CD4-positive, alpha-beta T cell treated with Interleukin-15 for 4 hours (primary cell): ENCODE results near the gene EML4.
"Not testable (repeated sequence)": the region's sequence is repeated elsewhere in the genome, so short reads cannot be mapped to it uniquely, and the experiment has no call there.

Source experiments
- DNase-seq: peaks from one replicate; pipeline ENCODE4 v3.0.0-alpha.2; 2020; ENCODE audit warnings: low spot score

The EML4 gene

GRCh38 chr2:42171396-42171980 lies 2.3 kb downstream of the EML4 start:
- DNase-seq, result peak; percentile 24

DNA sequence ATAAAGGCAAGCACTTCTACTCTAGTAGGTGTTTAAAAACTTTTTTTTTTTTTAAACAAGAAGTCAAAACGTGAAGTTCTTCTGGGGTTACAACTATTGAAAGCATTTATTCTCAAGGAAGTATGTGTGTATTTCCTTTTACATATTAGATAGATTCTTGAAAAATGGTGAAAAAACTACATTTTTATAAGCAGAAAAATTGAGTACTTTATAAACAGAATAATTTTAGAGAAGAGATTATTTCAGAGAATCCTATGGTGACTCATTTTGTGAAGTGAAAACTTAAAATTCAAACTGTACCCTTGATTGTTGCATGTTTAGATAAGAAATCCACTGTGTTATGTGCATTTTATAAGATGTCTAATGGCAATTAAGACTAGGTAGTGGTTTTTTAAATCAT lies 2.9 kb downstream of the EML4 start:
- DNase-seq, result peak; percentile 25

DNA sequence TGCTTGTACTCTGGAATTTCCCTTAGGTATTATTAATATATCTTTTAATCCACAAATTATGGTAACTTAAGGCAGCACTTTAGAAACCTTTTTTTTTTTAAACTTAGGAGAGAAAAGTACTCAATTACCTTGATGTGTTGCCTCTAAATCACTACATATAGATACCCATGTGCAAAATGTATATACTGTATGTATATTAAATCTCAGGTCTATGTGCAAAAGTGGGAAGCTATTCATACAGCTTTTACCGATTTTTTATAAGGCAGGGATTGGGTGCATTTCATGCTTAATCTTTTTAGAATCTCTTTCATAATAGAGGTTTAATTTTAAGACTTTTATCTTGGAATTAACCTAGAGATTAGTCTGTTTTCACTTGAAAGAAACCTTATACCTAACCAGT lies 3.4 kb downstream of the EML4 start:
- no peak for DNase-seq

GRCh38 chr2:42173467-42173866 lies 4.3 kb downstream of the EML4 start:
- not testable (repeated sequence) for DNase-seq

GRCh38 chr2:42176992-42177738 lies 8.0 kb downstream of the EML4 start:
- no peak for DNase-seq

GRCh38 chr2:42178335-42178734 lies 9.2 kb downstream of the EML4 start:
- DNase-seq, result no peak

DNA sequence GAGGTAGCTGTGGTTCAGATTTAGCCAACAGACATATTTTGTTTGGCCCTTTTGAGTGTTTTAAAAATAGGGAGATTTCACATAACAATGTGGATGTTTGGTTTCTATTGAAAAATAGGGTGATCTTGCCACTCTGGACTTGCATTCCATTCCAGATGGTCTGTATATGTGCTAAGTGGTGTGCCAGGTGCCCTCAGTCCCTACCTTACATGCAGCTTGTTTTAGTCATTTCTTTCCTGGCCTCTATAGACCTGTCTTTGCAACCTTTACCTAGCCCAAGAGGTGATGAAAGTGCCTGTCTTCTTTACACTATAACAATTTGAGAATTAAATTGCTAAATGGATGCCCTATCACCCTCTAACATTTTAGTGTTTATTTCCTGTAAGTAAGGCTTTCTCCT lies 11.1 kb downstream of the EML4 start:
- no peak for DNase-seq

- no peak for DNase-seq
Measured at GRCh38 chr2:42182654-42183308, 13.6 kb downstream of the EML4 start.

DNA sequence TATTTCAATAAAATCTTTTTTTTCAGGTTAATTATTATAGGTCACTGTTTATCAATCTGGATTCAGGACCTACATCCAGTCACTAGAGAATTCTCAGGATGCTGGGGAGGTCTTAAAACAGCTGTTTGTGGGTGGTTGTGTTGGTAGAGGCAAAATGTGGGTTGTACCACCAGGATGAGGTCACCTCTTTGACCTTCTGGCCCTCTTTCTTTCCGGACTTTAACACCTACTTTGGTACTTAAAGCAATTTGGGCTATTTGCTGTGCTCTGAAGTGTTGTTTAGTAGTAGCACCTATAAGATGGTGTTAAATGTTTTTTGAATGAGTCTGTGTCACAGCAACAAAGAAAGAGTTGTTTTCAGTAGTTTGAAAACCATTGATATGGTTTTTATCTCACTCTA lies 14.6 kb downstream of the EML4 start:
- DNase-seq, result no peak

DNA sequence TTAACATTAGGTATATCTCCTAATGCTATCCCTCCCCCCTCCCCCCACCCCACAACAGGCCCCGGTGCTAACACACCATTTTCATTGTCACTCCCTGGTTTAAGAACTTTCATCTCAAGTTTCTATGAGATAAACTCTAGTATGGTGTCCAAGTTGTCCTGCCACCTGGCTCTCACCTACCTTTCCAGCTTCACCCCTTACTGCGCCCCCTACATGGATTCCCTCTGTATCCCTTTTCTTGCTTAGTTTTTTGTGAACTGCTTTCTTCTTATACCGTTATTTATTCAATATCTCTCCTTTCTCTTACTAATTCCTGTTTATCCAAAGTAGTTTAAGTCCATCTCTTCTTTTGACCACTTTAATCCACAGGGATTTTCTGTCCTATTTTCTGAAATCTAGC lies 15.2 kb downstream of the EML4 start:
- no peak for DNase-seq

DNA sequence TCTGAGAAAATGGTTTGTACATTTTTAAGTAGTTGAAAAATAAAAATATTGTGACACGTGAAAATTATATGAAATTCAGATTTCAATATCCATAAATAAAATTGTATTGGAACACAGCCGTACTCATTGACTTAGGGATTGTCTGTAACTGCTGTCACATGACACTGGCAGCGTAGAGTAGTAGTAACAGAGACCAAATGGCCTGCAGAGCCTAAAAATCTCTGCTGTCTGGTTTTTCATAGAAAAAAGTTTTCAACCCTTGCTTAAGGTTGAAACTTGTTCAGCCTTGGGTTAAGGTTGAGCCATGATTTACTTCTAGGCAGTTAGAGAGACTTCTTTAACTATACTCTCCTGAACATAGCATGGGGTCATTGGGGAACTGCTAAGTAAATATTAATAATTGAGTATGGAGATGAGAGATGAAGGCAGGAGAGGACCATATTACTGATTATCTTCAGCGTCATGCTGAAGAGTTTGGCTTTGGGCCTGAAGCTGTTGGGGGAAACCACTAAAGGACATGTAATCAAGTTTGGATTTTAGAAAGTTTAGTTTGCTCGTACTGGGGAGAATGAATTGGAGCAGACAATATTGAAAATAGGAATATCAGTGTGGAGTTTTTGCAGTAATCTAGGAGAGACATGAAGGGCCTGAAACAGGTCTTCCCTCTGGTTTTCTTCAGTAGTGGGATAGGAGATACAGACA lies 16.2 kb downstream of the EML4 start:
- no peak for DNase-seq

DNA sequence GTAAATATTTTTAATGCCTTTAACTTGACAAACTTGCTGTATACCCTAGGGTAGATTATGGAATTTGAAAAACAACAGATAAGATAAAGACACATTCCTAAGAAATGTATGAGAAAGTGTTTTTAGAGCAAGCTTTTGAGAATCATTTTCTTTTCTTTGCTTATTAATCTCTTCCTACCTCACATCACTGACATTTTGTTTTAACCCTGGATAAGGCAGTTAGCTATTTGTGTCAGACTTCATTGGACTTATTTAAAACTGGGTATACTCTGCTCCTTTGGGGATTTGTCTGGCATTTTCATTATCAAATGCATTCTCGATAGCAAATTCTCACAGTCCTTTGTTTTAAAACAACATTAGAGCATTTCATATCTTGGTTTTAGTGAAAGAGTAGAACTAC lies 17.2 kb downstream of the EML4 start:
- no peak for DNase-seq

- DNase-seq, result no peak
Measured at GRCh38 chr2:42186945-42187632, 17.9 kb downstream of the EML4 start.

DNA sequence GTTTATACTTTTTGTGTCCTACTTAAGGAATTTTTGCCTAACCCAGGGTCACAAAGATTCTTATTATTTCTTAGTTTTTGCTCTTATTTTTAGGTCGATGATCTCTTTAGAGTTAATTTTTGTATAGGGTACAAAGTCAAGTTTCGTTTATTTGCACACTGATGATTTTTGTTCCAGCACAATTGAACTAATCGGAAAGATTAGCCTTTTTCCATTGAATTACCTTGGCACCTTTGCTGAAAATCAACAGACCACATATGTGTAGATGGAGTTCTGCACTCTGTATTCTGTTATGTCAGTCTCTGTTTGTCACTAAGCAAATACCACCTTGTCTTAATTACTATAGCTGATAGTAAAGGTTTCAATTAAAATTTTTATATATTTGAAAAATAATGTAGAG lies 18.7 kb downstream of the EML4 start:
- no peak for DNase-seq

- no peak for DNase-seq
Measured at GRCh38 chr2:42189235-42189566, 20.0 kb downstream of the EML4 start.

GRCh38 chr2:42190191-42190590 lies 21.0 kb downstream of the EML4 start:
- no peak for DNase-seq

- DNase-seq, result no peak
Measured at GRCh38 chr2:42191285-42192009, 22.3 kb downstream of the EML4 start.

- no peak for DNase-seq
Measured at GRCh38 chr2:42192010-42192373, 22.8 kb downstream of the EML4 start.

- DNase-seq, result no peak
Measured at GRCh38 chr2:42192652-42193566, 23.8 kb downstream of the EML4 start.

DNA sequence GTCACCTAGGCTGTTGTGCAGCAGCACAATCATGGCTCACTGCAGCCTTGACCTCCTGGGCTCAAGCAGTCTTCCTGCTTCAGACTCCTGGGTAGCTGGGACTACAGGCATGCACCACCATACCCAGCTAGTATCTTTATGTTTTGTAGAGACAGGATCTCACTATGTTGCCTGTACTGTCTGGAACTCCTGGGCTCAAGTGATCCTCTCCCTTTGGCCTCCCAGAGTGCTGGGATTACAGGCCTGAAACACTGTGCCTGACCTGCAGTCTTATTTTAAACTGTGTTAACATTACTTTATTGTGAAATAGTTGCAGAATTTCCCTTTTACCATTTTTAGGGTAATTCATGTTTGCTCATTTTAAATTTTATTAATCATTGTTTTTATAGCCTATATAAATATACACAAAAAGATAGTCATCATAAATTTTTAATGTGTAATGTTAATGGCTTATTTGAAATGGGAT lies 24.6 kb downstream of the EML4 start:
- DNase-seq, result no peak

DNA sequence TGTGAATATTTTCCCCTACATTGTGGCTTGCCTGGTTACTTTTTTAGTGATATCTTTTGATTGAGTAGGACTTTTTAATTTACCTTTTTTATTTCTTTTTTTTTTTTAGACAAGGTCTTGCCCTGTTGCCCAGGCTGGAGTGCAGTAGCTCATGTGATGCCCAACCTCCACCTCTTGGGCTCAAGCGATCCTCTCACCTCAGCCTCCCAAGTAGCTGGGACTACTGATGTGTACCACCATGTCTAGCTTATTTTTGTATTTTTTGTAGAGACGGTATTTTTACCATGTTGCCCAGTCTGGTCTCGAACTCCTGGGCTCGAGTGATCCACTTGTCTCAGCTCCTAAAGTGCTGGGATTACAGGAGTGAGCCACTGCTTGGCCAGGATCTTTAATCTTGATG lies 25.3 kb downstream of the EML4 start:
- DNase-seq, result no peak
